ENCODE results near the gene WDR62.

DNA sequence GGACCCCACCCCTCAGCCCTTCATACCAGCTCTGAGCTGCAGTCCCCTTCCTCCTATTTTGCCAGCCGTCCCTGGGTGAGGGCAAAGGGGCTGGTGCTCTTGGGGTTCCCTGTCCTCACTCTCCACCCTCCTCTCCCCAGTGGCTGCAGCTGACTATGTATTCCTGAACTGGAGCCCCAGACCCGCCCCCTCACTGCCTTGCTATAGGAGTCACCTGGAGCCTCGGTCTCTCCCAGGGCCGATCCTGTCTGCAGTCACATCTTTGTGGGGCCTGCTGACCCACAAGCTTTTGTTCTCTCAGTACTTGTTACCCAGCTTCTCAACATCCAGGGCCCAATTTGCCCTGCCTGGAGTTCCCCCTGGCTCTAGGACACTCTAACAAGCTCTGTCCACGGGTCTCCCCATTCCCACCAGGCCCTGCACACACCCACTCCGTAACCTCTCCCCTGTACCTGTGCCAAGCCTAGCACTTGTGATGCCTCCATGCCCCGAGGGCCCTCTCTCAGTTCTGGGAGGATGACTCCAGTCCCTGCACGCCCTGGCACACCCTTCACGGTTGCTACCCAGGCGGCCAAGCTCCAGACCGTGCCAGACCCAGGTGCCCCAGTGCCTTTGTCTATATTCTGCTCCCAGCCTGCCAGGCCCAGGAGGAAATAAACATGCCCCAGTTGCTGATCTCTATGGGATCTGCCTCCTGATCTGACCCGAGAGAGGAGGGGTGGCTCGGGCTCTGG lies 95.1 kb downstream of the WDR62 start:
- TF ChIP-seq BRCA1 (IDR thresholded peaks at IDR 0.05; ENCODE audit: low read depth, low read length), result no peak
- no peak for TF ChIP-seq CHD2 (IDR thresholded peaks at IDR 0.05; ENCODE audit: low read length)
- no peak for TF ChIP-seq SUZ12 (IDR thresholded peaks at IDR 0.05; ENCODE audit: low read length)
- TF ChIP-seq TAF1 (IDR thresholded peaks at IDR 0.05; ENCODE audit: low read depth, low read length), result no peak
- TF ChIP-seq, protein P1, sequence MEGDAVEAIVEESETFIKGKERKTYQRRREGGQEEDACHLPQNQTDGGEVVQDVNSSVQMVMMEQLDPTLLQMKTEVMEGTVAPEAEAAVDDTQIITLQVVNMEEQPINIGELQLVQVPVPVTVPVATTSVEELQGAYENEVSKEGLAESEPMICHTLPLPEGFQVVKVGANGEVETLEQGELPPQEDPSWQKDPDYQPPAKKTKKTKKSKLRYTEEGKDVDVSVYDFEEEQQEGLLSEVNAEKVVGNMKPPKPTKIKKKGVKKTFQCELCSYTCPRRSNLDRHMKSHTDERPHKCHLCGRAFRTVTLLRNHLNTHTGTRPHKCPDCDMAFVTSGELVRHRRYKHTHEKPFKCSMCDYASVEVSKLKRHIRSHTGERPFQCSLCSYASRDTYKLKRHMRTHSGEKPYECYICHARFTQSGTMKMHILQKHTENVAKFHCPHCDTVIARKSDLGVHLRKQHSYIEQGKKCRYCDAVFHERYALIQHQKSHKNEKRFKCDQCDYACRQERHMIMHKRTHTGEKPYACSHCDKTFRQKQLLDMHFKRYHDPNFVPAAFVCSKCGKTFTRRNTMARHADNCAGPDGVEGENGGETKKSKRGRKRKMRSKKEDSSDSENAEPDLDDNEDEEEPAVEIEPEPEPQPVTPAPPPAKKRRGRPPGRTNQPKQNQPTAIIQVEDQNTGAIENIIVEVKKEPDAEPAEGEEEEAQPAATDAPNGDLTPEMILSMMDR (IDR thresholded peaks at IDR 0.05; ENCODE audit: control extremely low read depth in 1 of 3, insufficient read depth in 1 of 3, low read depth in 1 of 3, low read length in 3 of 3), result no peak
- TF ChIP-seq, protein P2, sequence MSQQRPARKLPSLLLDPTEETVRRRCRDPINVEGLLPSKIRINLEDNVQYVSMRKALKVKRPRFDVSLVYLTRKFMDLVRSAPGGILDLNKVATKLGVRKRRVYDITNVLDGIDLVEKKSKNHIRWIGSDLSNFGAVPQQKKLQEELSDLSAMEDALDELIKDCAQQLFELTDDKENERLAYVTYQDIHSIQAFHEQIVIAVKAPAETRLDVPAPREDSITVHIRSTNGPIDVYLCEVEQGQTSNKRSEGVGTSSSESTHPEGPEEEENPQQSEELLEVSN (IDR thresholded peaks at IDR 0.05), result no peak
- TF ChIP-seq, protein P3, sequence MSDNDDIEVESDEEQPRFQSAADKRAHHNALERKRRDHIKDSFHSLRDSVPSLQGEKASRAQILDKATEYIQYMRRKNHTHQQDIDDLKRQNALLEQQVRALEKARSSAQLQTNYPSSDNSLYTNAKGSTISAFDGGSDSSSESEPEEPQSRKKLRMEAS (IDR thresholded peaks at IDR 0.05), result no peak
- no peak for TF ChIP-seq POLR2AphosphoS5 (IDR thresholded peaks at IDR 0.05; ENCODE audit: low read depth, low read length)
